ENCODE measurements around the gene VAC14. TPM values are rescaled to one million over a fixed set of nuclear protein-coding genes. Genes with fewer than 3 reads are reported as not detected.

Gene VAC14
- total and polyA plus RNA-seq, 2 of the 8 experiments (the other 6 are each of a cell fraction or from before 2014, with no cell fraction given) = 56.0 to 108 TPM

DNA sequence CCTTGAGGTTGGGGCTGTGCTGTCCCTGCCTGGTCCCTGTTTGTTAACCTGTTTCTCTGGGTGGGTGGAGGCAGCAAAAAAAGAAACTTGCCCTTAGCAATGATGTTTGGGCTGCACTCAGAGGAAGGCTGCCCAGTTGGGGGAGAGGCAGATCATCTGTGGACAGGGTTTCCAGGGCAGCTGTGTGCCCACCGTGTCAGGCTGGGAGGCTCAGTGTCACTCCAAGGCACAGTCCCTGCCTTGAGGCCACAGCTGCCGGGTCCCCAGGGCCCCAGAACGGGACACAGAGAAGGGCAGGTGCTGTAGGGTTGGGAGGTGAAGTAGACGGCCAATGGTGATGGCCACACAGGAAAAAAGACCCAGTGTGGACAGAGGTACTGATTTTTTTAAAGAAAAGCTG, 150.7 kb downstream of the VAC14 start:
- H3K36me3 ChIP-seq (ENCODE audit: control insufficient read depth in 2 of 4, insufficient read depth in 4 of 4, low read length in 3 of 4) = no peaks in the 10 kb centered on the region
- H2AFZ ChIP-seq (ENCODE audit: low read length) = no peak overlapping the region
- no peak overlapping the region for H2BK15ac ChIP-seq (ENCODE audit: low read length)
- DNase-seq (ENCODE audit: low read depth in 1 of 2, low spot score in 2 of 2) (no peak), FAIRE-seq (no peak)
- no peak overlapping the region for H2BK20ac ChIP-seq (ENCODE audit: low read length)
- H3K79me1 ChIP-seq (ENCODE audit: low read depth, low read length) = no peaks in the 10 kb centered on the region
- no peak overlapping the region for H3K18ac ChIP-seq (ENCODE audit: extremely low read depth, low read length)
- H3K9ac ChIP-seq (replicated peaks in 1 of 4; ENCODE audit: extremely low read depth in 1 of 4, low read depth in 3 of 4, low read length in 3 of 4) = no peak overlapping the region
- H4K91ac ChIP-seq (replicated peaks; ENCODE audit: insufficient read length, low read length) = peak overlapping the region; percentile 60
- no peak overlapping the region for H3K56ac ChIP-seq (replicated peaks; ENCODE audit: insufficient read length, low read depth, low read length)
- H3K23me2 ChIP-seq (ENCODE audit: low read depth, low read length) = no peaks in the 10 kb centered on the region
- H3K9me3 ChIP-seq (ENCODE audit: insufficient read depth in 2 of 2, low read depth in 1 of 2, low read length in 1 of 2) = no peaks in the 10 kb centered on the region; a peak in 1 of 4 replicates
- no peak overlapping the region for H3K4ac ChIP-seq (replicated peaks; ENCODE audit: insufficient read length, low read depth, low read length)
- 0 out of 2 replicates have a peak overlapping the region, but pooled peaks have one; percentile 44 for H2BK5ac ChIP-seq (ENCODE audit: low read depth, low read length)
- H3K27me3 ChIP-seq (replicated peaks in 1 of 4; ENCODE audit: control insufficient read depth in 3 of 4, extremely low read depth in 1 of 4, insufficient read depth in 3 of 4, low read length in 3 of 4) = no peaks in the 10 kb centered on the region; a peak in 2 of 7 replicates
- H3K4me1 ChIP-seq (replicated peaks in 1 of 4; ENCODE audit: control insufficient read depth in 3 of 4, insufficient read depth in 4 of 4, low read length in 3 of 4) = peaks cover 0 to 3% (median 0%) of the 10 kb centered on the region in 4 experiments; a peak in 2 of 7 replicates
- 87% methylated on average over 4 of the region's 4 CpGs; no CpG with 5 or more reads in 1 of the 2 experiments for WGBS, 2 experiments (ENCODE audit: extremely low coverage in 1 of 2, insufficient coverage in 1 of 2, insufficient read length in 1 of 2, insufficient replicate concordance in 2 of 2, low coverage in 1 of 2, low lambda C conversion rate in 2 of 2, missing lambda C conversion rate in 1 of 2)
- H4K20me1 ChIP-seq (replicated peaks in 1 of 2; ENCODE audit: control insufficient read depth in 1 of 2, insufficient read depth in 2 of 2, low read length in 2 of 2) = peaks cover 0 to 2% of the 10 kb centered on the region in 2 experiments
- H2BK120ac ChIP-seq (replicated peaks; ENCODE audit: low read depth, low read length) = no peak overlapping the region
- POLR2A ChIA-PET (ENCODE audit: partially characterized antibody) = interaction anchor here (1.9 to 6.6 kb wide), 2 partner anchors 38 to 74 kb away, joined by 4 to 59 read pairs; no protein-coding TSS in a partner anchor
- no peak overlapping the region for H3K23ac ChIP-seq (ENCODE audit: insufficient read length)
- no peaks in the 10 kb centered on the region for H3K79me2 ChIP-seq (ENCODE audit: control insufficient read depth in 1 of 2, insufficient read depth in 2 of 2, low read length in 2 of 2)
- H2BK12ac ChIP-seq (ENCODE audit: low read depth, low read length) = peak overlapping the region; percentile 23; the same call in 1 of the 2 replicates
- peak overlapping the region; percentile 57; the same call in 1 of the 2 replicates for H4K8ac ChIP-seq (ENCODE audit: extremely low read depth, insufficient read depth, low read length)
- no peak overlapping the region for H3K4me3 ChIP-seq (ENCODE audit: extremely low read depth in 1 of 4, insufficient read depth in 2 of 4, low read depth in 3 of 4, low read length in 4 of 4)
- no peak overlapping the region for H3K14ac ChIP-seq (ENCODE audit: insufficient read length)
- H2AK5ac ChIP-seq (ENCODE audit: low read depth, low read length) = peak overlapping the region; percentile 79; the same call in 1 of the 2 replicates
- H3K4me2 ChIP-seq (ENCODE audit: insufficient read depth in 1 of 2, low read depth in 2 of 2, low read length in 2 of 2) = no peak overlapping the region
- no peak overlapping the region for H3K27ac ChIP-seq (ENCODE audit: low read depth, low read length)
- CTCF ChIA-PET (ENCODE audit: partially characterized antibody) = interaction anchor here (0.6 to 6.1 kb wide), 6 partner anchors 12 to 384 kb away, joined by 3 to 56 read pairs (median 4); no protein-coding TSS in a partner anchor
- no peak overlapping the region for H4K5ac ChIP-seq (ENCODE audit: insufficient read length, low read depth, low read length)
- TF ChIP-seq NANOG (IDR thresholded peaks at IDR 0.05; ENCODE audit: insufficient read depth, low read depth, low read length, poor library complexity, severe bottlenecking) (no peak), NRF1 (IDR thresholded peaks at IDR 0.05; ENCODE audit: low read depth, low read length) (no peak), ASH2L (IDR thresholded peaks at IDR 0.05; ENCODE audit: low read length) (no peak), RBBP5 (IDR thresholded peaks at IDR 0.05; ENCODE audit: borderline replicate concordance, low read depth, low read length) (no peak), TCF12 (IDR thresholded peaks at IDR 0.05; ENCODE audit: low read depth, low read length) (no peak)
